MM.1S (cell line): ENCODE measurements around the gene SARNP.
"Not testable (repeated sequence)": the region's sequence is repeated elsewhere in the genome, so short reads cannot be mapped to it uniquely, and the experiment has no call there.

Source experiments
- DNase-seq: peaks from one replicate; pipeline ENCODE4 v3.0.0-alpha.2; 2015
- H2AFZ ChIP-seq: fragments of 300-600 bp; sonication (generic); 2 replicates; pipeline ENCODE4 v1.6.0; 2016; ENCODE audit warnings: antibody characterized with exemption, low read length
- H3F3A ChIP-seq: fragments of 300-600 bp; sonication (generic); 2 replicates; pipeline ENCODE4 v1.6.1; 2016; ENCODE audit warnings: mild to moderate bottlenecking, antibody characterized with exemption, low read length, moderate library complexity, mixed read lengths; ENCODE audit not compliant: insufficient read depth
- H3K27ac ChIP-seq: fragments of 300-600 bp; sonication (generic); 2 replicates; pipeline ENCODE4 v1.5.1; 2016; ENCODE audit warnings: mild to moderate bottlenecking, low read length
- H3K27me3 ChIP-seq: fragments of 300-600 bp; sonication (generic); replicated peaks from 2 replicates; pipeline ENCODE4 v1.6.0; 2016; ENCODE audit warnings: low read length; ENCODE audit not compliant: insufficient read depth
- H3K36me3 ChIP-seq: fragments of 300-600 bp; sonication (generic); replicated peaks from 2 replicates; pipeline ENCODE4 v1.6.1; 2016; ENCODE audit warnings: mild to moderate bottlenecking, low read length, mixed read lengths; ENCODE audit not compliant: insufficient read depth
- H3K4me1 ChIP-seq: fragments of 300-600 bp; sonication (generic); 2 replicates; pipeline ENCODE4 v1.6.1; 2016; ENCODE audit warnings: low read length, mixed read lengths
- H3K4me2 ChIP-seq: fragments of 300-600 bp; sonication (generic); 2 replicates; pipeline ENCODE4 v1.6.0; 2016; ENCODE audit warnings: low read depth, low read length
- H3K4me3 ChIP-seq: fragments of 300-600 bp; sonication (generic); 2 replicates; pipeline ENCODE4 v1.5.1; 2016; ENCODE audit warnings: low read length, mixed read lengths
- H3K79me2 ChIP-seq: fragments of 300-600 bp; sonication (generic); 2 replicates; pipeline ENCODE4 v1.6.1; 2016; ENCODE audit warnings: mixed run types, low read length, mixed read lengths
- H3K9ac ChIP-seq: fragments of 300-600 bp; sonication (generic); 2 replicates; pipeline ENCODE4 v1.6.1; 2016; ENCODE audit warnings: low read length, mixed read lengths
- H3K9me2 ChIP-seq: fragments of 300-600 bp; sonication (generic); replicated peaks from 2 replicates; pipeline ENCODE4 v1.6.1; 2016; ENCODE audit warnings: mild to moderate bottlenecking, low read length, mixed read lengths; ENCODE audit not compliant: insufficient read depth
- H3K9me3 ChIP-seq: fragments of 300-600 bp; sonication (generic); replicated peaks from 2 replicates; pipeline ENCODE4 v1.6.1; 2016; ENCODE audit warnings: mild to moderate bottlenecking, low read length, mixed read lengths; ENCODE audit not compliant: insufficient read depth
- H4K20me1 ChIP-seq: fragments of 300-600 bp; sonication (generic); 2 replicates; pipeline ENCODE4 v1.6.1; 2016; ENCODE audit warnings: mild to moderate bottlenecking, low read length, moderate library complexity, mixed read lengths; ENCODE audit not compliant: insufficient read depth
- CTCF ChIP-seq: fragments of 300-600 bp; sonication (generic); IDR thresholded peaks from 2 replicates; pipeline ENCODE4 v1.5.1; 2016; ENCODE audit warnings: antibody characterized with exemption, low read length, mixed read lengths
- EZH2 ChIP-seq: fragments of 300-600 bp; sonication (generic); optimal IDR thresholded peaks from 2 replicates; pipeline ENCODE3; 2017; ENCODE audit warnings: low read depth, mild to moderate bottlenecking, antibody characterized with exemption, low read length, mixed read lengths
- EZH2phosphoT487 ChIP-seq: fragments of 300-600 bp; sonication (generic); IDR thresholded peaks from 2 replicates; pipeline ENCODE4 v1.6.1; 2018; ENCODE audit warnings: antibody characterized with exemption, low read length

SARNP gene

GRCh38 chr12:55762646-55763045 lies 54.9 kb downstream of the SARNP start:
- Histone ChIP-seq H3K4me2 (no peak overlapping the region), H3F3A (no peaks in the 10 kb centered on the region), H3K79me2 (peaks cover 22% of the 10 kb centered on the region), H3K4me3 (no peak overlapping the region), H3K36me3 (no peaks in the 10 kb centered on the region; the same call in none of the 2 replicates), H2AFZ (no peak overlapping the region), H3K9me2 (no peaks in the 10 kb centered on the region), H3K4me1 (no peaks in the 10 kb centered on the region), H3K9ac (no peak overlapping the region), H4K20me1 (no peaks in the 10 kb centered on the region), H3K9me3 (no peaks in the 10 kb centered on the region), H3K27ac (no peak overlapping the region), H3K27me3 (no peaks in the 10 kb centered on the region)
- DNase-seq: no peak
- TF ChIP-seq EZH2phosphoT487: no peak
- no peak for TF ChIP-seq EZH2
- TF ChIP-seq CTCF: no peak

- H3K4me2 ChIP-seq: no peak overlapping the region
- no peaks in the 10 kb centered on the region for H3K27me3 ChIP-seq
- no peak overlapping the region for H3K4me3 ChIP-seq
- TF ChIP-seq CTCF (no peak), EZH2 (no peak), EZH2phosphoT487 (no peak)
- peaks cover 12% of the 10 kb centered on the region for H3K79me2 ChIP-seq
- H3F3A ChIP-seq: no peaks in the 10 kb centered on the region
- DNase-seq: no peak
- H3K9me3 ChIP-seq: no peaks in the 10 kb centered on the region
- no peaks in the 10 kb centered on the region for H4K20me1 ChIP-seq
- H3K4me1 ChIP-seq: no peaks in the 10 kb centered on the region
- H3K9ac ChIP-seq: no peak overlapping the region
- H3K36me3 ChIP-seq: peaks cover 4% of the 10 kb centered on the region
- H3K9me2 ChIP-seq: no peaks in the 10 kb centered on the region
- no peak overlapping the region for H2AFZ ChIP-seq
- no peak overlapping the region for H3K27ac ChIP-seq
Observed at GRCh38 chr12:55760663-55761062, 56.9 kb downstream of the SARNP start.

GRCh38 chr12:55758575-55758974 lies 58.9 kb downstream of the SARNP start:
- H3K9me3 ChIP-seq, H3K4me3 ChIP-seq, H3K9ac ChIP-seq, H3K4me1 ChIP-seq, H4K20me1 ChIP-seq, H3F3A ChIP-seq, H3K27me3 ChIP-seq, H3K27ac ChIP-seq, H2AFZ ChIP-seq, H3K79me2 ChIP-seq, DNase-seq, H3K4me2 ChIP-seq, H3K9me2 ChIP-seq: not testable (repeated sequence)
- peaks cover 10% of the 10 kb centered on the region for H3K36me3 ChIP-seq

GRCh38 chr12:55757701-55758100 lies 59.8 kb downstream of the SARNP start:
- Histone ChIP-seq H2AFZ (no peak overlapping the region), H3K4me2 (no peak overlapping the region), H3K9ac (no peak overlapping the region), H3K4me1 (no peaks in the 10 kb centered on the region), H3F3A (no peaks in the 10 kb centered on the region), H3K36me3 (peaks cover 10% of the 10 kb centered on the region), H3K27me3 (no peaks in the 10 kb centered on the region), H3K4me3 (no peak overlapping the region), H3K9me3 (no peaks in the 10 kb centered on the region), H3K9me2 (no peaks in the 10 kb centered on the region), H3K79me2 (0 out of 2 replicates have a peak, but pooled peaks cover 3% of the 10 kb centered on the region), H3K27ac (no peak overlapping the region), H4K20me1 (no peaks in the 10 kb centered on the region)
- no peak for TF ChIP-seq EZH2phosphoT487
- no peak for TF ChIP-seq CTCF
- TF ChIP-seq EZH2: no peak
- DNase-seq: no peak
